T-helper 9 cell (primary cell): Measurements from ENCODE around the gene SNX9.
"Not testable (repeated sequence)": the region's sequence is repeated elsewhere in the genome, so short reads cannot be mapped to it uniquely, and the experiment has no call there.

Source experiments
- DNase-seq: peaks from one replicate; pipeline ENCODE4 v3.0.0-alpha.2; 2020
- total RNA-seq, 2 donors: gene quantifications; one replicate each; lab custom pipeline; 2026; lab: John Stamatoyannopoulos, UW

SNX9 gene
- 117 to 144 reads per million in 2 donors for total RNA-seq

DNA sequence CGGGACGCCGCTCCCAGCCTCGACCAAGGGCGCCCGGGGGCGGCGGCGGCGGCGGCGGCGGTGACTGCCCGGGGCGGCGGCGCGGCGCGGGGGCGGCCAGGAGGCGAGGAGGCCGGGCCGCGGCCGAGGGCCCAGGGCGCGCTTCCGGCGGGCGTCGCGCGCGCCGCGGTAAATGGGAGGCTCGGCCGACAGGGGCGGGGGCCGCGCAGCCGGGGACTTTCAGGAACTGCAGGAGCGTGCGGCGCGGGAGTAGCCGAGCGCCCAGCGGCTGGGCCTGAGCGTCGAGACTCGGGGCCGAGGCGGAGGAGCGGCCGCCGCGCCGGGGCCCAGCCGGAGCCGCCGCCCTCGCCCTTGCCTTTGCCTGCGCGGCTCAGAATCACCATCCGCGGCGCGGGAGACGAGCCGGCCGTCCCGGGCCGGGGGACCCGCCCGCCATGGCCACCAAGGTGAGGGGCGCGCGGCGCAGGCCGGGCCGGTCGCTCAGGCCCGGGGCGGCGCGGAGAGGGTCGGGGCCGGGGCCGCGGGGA, at the start of gene SNX9:
Gene SNX9, plus strand, starts transcription at position 246 of the 527 bp plus-strand sequence. Its CDS starts 189 bp downstream, at position 435.
- DNase-seq, result peak; percentile 55

- no peak for DNase-seq
Observed at GRCh38 chr6:157773248-157773773, 49.7 kb upstream of the SNX9 start.

- no peak for DNase-seq
Observed at GRCh38 chr6:157774153-157775135, 48.6 kb upstream of the SNX9 start.

DNA sequence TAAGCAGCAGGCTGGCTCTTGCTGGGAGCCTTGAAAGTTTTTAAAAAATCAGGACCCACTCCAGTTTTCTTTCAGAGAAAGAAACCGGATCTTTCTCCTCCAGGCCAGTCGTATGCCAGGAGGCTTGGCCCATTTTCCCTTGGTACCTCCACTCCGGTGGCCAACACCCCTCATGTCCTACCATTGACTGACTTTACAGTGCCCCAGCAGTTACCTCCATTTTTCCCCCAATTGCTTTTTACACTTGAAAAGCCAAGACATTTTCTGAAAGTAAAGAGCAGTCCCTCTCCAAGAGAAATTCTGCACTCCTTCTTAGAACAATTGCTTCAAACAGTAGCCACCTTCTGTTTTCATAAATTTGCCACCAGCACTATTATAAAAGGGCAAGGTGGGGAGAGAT, 47.7 kb upstream of the SNX9 start:
- DNase-seq, result no peak

GRCh38 chr6:157777344-157777743, 45.7 kb upstream of the SNX9 start:
- no peak for DNase-seq

GRCh38 chr6:157778719-157779118, 44.3 kb upstream of the SNX9 start:
- DNase-seq, result no peak

- DNase-seq, result no peak
Observed at GRCh38 chr6:157779705-157780604, 43.1 kb upstream of the SNX9 start.

DNA sequence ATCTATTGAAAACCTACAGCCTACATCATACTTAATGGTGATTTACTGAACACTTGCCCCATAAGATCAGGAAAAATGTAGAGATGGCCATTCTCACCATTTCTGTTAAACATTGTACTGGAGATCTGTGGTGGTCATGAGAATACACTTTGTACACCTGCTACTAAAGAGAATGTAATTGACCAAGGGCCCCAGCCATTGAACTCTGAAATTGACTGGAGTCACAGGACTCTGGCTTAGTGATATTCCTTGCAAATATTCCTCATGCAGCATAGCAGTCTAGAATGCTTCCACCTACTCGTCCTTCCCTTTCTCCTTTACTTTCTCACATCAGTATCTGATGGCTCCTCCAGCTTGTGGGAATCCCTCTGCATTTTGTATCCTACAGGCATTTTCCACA, 37.4 kb upstream of the SNX9 start:
- no peak for DNase-seq

GRCh38 chr6:157786221-157786620, 36.8 kb upstream of the SNX9 start:
- no peak for DNase-seq

DNA sequence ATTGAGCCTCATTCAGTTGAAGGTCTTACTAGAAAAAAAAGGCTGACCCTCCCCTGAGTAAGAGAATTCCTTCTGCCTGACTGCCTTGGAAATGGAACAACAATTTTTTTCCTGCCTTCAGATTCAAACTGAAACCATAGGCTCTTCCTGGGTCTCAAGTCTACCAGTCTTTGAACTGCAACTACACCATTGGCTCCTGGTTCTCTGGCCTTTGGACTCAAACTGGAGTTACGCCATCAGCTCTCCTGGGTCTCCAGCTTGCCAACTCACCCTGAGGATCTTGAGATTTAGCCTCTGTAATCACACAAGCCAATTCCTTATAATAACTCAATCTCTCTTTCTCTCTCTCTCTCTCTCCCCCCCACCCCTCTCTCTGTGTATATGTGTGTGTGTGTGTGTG, 36.0 kb upstream of the SNX9 start:
- no peak for DNase-seq

DNA sequence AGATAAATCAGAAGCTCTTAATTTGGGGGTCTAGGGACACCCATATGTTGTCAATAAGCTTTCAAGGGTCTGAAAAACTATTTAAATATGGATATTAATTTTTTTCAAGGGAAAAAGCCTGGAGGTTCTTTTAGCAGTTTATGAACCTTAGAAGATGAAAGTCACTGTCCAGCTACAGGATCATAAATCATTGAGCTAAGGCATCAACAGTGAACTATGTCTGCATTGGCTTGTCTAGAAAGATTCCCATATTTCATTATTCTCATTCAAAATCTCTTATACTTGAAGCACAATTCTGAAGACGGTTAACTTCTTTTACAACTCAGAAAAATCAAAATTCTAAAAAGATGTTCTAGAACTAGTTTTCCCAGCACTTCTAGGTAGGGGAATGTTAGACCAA, 34.9 kb upstream of the SNX9 start:
- DNase-seq, result no peak

DNA sequence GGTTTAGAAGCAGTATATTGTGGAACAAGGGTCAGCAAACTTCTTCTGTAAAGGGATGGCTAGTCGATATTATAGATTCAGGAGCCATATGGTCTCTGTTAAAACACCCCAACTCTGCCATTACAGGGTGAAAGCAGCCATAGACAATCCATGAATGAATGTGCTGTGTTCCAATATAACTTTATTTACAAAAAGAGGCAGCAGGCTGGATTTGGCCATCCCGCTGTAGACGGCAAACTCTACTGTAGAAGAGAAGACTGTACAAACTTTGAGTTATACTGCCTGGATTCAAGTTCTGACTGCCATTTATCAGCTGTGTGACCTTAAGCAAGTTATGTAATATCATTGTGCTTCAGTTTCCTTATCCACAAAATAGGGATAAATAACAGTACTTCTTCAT, 33.7 kb upstream of the SNX9 start:
- DNase-seq, result no peak

GRCh38 chr6:157789861-157790260, 33.2 kb upstream of the SNX9 start:
- DNase-seq, result no peak

DNA sequence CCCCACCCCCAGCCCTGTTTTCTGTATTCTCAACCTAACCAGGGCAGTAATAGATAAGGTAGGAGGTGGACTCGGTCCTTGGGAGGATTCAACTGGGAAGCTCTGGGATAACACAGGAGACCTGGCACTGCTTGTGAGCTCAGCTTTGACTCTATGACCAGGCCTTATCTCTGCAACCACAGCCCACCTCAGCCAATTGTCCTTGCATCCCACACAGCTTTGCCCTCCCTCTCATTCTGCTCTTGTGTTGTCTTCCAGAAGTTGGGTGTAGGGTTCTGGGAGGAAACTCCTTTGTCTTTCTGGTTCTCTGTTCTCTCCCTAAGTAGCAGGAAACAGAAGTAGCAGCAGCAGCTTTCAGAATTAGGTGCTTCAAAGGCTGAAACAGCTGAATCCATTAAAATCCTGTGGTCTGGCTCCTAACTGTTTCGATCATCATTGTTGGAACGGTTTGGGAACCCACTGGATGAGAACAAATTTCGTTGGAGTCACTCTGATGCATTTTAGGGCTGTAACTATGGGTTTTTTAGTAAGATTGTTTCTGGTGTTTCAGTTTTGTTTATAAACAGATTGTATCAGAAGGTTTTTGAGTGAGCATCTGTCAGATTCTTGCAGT, 32.4 kb upstream of the SNX9 start:
- DNase-seq, result no peak

DNA sequence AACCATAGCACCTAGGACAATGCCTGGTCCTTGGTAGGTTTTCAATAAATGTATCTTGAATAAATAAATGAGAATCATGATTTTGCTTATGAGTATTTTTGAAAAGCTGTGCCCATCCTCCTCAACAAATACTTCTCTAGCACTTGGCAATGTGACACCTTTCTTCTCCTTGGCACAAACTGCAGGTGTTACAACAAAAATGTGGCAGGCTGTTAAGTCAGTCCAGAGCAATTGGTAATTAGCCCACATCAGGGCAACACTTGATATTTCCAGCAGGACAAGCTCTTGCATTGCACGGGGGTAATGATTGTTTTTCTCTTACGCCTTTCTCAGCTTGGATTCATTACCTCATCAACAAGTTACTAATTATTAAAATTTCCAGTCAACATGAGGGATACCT, 31.6 kb upstream of the SNX9 start:
- DNase-seq, result no peak

DNA sequence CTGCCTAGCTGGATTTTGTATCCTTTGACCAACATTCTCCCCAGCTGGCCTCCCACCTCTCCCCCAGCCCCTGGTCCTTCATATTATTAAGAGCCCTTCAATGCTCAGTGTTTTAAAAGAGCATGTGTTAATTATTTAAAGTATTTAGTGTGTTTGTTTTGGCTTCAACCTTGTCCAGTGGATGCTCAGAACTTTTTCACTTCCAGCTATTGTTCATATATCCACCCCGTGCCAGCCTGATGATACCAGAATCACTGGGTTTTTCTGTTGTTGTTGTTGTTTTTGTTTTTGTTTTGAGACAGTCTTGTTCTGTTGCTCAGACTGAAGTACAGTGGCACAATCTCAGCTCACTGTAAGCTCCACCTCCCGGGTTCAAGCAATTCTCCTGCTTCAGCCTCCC, 30.4 kb upstream of the SNX9 start:
- no peak for DNase-seq

DNA sequence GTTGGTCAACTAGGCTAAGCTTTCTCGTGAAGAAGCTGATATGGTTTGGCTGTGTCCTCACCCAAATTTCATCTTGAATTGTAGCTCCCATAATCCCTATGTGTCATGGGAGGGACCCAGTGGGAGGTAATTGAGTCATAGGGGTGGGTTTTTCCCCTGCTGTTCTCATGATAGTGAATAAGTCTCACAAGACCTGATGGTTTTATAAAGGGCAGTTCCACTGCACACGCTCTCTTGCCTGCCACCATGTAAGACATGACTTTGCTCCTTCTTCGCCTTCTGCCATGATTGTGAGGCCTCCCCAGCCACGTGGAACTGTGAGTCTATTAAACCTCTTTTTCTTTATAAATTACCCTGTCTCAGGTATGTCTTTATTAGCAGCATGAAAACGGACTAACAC, 29.0 kb upstream of the SNX9 start:
- not testable (repeated sequence) for DNase-seq

DNA sequence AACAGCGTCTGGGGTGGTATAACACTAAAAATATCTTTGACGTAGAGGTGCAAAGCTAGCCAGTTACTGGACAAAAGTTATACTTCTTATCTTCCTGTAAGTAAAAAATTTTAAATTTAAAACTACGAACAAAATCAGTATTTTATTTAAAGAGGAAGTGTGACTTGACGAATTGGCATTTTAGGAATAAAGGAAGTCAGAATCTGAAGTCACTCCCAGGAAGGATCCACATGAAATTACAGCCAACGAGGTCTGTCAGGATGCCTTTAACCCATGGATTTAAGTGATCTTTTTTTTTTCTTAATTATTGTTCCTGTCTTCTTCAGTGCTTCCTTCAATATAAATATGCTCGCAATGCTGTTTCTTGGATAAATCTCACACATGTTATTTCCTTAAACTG, 27.2 kb upstream of the SNX9 start:
- DNase-seq, result no peak

DNA sequence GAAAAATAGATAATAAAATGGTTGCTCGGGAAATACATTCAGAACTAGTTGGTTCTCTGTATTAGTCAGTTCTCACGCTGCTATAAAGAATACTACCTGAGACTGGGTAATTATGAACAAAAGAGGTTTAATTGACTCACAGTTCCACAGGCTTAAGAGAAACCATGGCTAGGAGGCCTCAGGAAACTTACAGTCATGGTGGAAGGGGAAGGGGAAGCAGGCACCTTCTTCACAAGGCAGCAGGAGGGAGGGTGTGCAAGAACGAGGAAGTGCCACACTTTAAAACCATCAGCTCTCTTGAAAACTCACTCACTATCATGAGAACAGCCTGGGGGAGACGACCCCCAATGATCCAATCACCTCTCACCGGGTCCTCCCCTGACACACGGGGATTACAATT, 24.2 kb upstream of the SNX9 start:
- DNase-seq, result no peak

DNA sequence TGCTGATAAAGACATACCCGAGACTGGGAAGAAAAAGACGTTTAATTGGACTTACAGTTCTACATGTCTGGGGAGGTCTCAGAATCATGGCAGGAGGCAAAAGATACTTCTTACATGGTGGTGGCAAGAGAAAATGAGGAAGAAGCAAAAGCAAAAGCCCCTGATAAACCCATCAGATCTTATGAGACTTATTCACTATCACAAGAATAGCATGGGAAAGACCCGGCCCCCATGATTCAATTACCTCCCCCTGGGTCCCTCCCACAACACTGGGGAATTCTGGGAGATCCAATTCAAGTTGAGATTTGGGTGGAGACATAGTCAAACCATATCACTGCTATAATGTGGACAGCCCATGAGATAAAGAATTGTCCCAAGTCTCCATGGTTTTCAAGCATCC, 23.5 kb upstream of the SNX9 start:
- DNase-seq, result not testable (repeated sequence)

DNA sequence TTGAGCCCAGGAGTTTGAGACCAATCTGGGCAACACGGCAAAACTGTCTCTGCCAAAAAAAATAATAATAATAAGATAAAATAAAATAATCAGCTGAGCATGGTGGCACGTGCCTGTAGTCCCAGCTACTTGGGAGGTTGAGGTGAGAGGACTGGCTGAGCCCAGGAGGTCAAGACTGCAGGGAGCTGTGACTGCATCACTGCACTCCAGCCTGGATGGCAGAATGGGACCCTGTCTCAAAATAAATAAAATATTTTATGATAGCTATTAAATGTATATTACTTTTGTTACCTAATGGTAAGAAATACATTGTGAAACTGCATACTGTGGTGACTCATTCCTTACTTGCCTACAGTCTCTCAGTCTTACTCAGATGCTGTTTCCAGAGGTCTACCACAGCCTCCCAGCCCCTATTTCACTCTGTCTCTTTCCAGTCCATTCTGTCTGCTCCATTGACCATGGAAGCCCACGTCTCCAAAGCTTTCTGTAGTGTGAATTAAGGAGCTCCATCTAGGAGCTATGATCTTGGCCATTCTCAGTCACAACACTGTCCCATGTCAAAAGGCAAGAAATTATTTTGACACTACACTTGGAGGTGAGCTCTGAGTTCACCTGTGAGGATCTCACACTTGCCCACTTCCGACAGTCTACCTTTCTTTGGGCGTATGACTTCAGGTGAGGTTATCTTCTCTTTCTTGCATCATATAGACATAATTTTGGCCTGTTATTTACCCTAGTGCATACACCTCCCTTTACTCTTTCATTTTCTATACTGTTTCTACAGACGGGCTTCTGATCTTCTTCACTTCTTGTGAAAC, 22.4 kb upstream of the SNX9 start:
- no peak for DNase-seq
